Ammon's horn (tissue), 1 donor: ENCODE data around the gene CBX5.
"Not testable (repeated sequence)": the region's sequence is repeated elsewhere in the genome, so short reads cannot be mapped to it uniquely, and the experiment has no call there.

ENCODE experiments used
- DNase-seq: peaks from one replicate; pipeline ENCODE4 v3.0.0-alpha.2; 2016; ENCODE audit warnings: low spot score

Gene CBX5

DNA sequence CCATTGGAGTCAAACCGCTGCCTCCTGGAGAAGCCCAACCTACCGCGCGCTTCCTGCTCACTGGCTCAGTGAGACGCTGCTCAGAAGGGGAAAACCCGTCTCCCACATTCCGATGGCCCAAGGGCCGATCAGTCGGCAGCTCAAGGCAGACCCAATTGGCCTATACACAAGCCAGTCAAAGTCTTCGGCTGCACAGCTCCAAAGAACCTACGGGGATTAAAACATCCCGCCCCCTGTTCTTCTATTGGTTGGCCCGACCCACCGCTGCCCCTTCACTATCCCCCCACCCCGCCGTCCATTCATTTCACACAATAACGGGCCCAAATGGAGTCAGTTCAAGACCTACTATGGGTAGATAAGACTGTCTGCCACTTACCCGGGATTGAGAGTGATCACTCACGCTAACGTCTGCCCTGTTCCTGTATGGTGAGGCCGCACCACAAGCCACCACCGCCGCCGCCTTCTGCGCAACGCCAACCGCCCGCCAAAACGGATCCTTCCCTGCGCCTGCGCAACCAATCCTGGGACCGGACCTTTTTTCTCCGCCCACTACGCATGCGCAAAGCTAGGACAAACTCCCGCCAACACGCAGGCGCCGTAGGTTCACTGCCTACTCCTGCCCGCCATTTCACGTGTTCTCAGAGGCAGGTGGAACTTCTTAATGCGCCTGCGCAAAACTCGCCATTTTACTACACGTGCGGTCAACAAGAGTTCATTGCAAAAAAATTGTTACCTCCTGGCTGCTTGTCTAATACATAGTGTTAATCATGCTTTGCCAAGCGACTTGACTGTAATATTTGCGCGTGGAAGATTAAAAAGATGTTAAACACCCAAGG, at the start of gene CBX5:
Gene CBX5 (minus strand): TSS at position 491 of the 836 bp plus-strand sequence. CDS start 22,472 bp downstream, outside the sequence.
- peak; percentile 100 for DNase-seq

DNA sequence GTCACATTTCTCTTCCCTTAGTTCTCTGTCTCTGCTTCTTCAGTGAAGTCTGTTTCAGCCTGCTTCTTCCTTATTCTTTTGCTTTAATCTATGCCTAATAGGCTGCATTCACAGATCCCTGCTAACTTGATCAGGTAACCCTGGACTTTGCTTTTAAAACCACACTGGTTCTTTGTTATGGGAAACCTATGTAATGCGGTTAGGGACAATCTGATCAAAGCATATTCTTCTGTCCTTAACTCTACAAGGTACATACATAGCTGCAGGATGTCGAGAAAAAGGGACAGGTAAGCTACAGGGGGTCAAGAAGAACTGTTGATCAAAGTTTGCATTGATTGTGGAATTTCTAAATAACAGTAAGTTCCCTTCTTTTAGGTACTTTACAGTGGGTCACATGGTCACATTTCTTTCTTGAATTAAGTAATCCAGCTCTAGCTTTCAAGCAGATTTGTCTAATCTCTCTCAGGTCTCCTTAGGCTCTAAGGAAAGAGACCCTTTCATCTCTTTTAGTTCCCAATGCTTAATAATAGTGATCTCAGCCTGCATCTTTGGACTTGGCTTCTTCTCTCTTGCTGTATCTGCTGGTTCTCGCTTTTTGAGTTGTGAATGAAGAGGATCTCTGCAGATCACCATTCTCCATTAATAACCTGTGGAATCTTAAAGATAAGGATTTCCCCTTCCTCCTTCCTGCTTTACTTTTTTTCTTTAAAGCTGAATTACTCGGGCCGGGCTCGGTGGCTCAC, 48.8 kb upstream of the CBX5 start:
- no peak for DNase-seq

DNA sequence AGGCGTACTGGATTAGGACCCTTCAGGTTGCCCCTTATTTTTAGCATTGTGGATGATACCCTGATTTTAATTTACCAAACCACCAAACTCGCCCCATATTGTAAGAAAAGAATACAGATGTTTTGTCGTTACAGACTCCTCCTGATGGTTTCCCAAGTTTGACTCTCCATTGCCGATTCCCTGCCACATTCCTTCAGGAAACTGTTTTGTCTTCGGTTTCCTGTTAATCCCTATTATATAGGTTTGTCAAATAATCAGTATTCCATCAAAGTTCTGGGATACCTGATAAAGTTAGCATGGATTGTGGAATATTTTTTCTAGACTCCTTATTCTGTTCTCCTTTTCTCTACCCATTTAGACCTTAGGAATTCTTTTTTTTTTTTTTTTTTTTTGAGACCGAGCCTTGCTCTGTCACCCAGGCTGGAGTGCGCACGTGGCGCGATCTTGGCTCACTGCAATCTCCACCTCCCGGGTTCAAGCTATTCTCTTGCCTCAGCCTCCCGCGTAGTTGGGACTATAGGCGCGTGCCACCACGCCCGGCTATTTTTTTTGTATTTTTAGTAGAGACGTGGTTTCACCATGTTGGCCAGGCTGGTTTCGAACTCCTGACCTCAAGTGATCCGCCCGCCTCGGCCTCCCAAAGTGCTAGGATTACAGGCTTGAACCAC, 45.7 kb upstream of the CBX5 start:
- DNase-seq, result not testable (repeated sequence)

DNA sequence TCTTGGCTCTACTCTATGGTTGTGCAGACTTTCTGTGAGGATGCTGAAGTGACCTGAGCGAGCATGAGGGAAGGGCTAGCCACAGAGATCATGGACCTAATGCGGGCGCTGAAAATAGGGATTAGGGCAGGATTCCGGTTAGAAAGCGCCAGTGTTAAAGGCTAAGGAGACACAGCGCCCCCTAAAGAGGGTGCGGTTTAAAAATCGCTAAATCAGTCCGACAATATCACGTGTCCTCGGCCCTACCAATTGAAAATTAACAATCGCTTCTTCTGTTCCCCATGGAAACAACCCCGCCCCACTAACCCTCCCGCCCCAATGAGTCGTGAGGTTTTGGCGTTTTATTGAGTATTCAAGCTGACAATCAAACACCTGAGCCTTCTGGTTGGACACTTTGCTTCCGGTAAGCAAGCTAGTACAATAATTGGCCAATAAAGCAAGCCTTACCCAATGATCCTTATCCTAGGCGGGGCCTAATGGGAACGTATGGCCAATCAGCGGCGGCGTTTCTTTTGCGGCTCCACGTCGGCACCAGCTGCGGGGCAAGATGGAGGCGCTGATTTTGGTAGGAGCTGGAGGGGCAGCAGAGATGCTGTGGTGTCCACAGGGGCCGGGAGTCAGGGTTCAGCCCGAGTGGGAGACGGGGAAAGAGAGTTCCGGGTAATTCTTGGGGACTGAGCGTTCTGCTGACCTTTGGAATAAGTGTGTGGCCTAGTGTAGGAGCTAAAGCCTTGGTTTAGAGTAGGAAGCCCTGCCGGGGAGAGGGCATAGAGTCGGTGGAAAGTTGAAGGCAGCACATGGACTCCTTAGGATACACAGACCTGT, 44.9 kb upstream of the CBX5 start, which contains the start of gene COPZ1:
Gene COPZ1 (plus strand): TSS at position 515 of the 825 bp plus-strand sequence. CDS start 33 bp downstream, at position 548.
- peak; percentile 98 for DNase-seq

DNA sequence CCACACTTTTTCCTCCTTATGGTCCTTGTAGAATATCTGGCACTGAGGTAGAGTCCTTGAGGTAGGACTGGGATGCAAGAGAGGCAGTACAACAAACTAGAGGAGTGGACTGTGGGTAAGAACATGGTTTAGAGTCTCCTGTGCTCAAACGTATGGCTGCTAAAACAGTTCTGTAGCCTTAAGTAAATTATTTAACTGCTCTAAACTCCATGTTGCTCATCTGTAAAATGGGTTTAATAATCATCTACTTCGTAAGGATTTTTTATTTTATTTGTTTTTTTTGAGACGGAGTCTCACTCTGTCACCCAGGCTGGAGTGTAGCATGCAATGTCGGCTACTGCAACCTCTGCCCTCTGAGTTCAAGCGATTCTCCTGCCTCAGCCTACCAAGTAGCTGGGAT, 41.4 kb upstream of the CBX5 start:
- DNase-seq, result no peak

DNA sequence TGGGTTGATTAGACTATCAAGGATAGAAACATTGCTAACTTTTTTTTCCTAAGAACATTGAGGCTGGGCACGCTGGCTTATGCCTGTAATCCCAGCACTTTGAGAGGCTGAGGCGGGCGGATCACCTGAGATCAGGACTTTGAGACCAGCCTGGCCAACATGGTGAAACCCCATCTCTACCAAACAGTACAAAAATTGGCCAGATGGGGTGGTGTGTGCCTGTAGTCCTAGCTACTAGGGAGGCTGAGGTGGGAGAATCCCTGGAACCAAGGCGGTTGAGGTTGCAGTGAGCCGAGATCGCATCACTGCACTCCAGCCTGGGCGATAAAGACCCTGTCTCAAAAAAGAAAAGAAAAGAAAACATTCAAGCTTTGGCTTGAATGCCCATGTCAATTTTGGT, 32.4 kb upstream of the CBX5 start:
- not testable (repeated sequence) for DNase-seq

DNA sequence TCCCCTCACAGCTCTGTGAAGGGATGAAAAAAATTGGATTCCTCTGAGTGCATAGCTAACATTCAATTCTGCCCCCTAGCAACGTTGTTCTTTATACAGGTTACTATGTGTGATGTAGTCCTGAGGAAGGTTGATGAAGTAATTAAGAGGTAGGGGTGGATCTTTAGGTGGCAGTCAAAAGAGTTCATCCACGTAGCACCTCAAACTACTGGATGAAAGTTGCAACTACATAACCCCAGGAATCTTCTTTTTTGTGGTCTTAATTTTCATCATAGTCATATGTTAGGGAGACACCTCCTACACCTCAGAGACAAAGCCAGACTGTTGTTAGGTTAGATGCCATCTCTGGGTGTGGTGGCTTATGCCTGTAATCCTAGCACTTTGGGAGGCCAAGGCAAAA, 31.1 kb upstream of the CBX5 start:
- no peak for DNase-seq

DNA sequence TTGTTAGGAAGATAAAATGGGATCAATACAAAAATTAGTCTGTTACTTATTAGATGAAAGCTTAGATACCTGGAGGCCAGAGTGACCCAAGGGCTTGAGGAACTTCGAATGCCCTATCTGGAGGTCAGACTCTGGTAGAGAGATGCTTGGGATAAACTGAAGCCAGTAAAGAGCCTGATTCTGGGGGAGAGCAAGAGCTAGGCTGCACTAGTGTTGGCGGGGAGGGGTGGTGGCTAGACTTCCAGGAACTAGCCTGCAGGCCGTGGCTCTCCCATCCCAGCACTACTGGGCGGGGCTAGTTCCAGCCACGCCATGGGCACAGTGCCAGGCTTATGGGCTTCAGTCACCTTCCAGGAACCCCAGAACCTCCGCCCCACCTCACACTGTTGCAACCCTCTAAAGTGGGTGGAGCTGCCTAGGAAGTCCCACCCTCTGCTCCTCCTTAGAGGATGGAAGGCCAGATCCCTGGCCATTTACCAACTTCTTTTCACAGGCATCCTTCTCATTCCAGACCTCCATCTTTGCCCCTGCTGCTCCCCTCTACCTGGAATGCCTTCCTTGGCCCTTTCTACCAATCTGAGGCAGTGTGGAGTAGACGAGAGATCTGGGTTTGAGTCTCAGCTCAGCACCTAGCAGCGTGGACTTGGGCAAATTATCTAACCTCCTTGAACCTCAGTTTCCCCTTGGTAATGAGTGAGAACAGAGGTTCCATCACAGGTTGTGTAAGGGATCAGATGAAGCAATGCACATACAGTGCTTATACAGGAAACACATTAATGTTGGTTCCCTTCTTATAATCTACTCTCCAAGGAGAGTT, 27.2 kb upstream of the CBX5 start:
- DNase-seq, result no peak

DNA sequence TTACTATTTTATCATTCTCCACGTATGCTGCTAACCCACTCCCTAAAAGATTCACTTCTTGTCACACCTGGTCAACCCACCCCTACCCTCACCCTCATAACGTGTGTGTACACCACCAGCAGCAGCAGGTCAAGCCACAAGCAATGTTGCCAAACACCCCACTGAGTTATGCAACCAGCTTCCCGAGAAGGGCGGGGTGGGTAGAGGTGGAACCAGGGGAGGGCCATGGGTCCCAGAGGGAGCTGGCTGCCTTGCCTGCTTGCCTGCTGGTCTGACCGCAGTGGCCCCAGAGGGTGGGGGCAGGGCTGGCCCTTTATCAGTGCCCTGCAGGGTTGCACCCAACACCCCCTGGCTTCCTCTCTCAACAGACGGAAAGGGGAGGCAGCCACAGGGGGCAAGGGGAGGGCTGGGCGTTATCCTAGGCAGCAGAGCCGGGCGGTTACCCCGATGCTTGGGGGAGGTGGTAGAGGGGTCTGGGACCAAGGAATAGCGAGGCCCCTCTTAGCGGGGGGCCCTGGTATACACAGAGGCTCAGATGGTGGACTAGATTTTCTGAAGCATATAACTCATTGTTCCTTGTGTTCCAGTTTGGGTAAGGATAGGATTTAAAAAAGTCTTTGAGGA, 24.4 kb upstream of the CBX5 start:
- DNase-seq, result peak; percentile 15

DNA sequence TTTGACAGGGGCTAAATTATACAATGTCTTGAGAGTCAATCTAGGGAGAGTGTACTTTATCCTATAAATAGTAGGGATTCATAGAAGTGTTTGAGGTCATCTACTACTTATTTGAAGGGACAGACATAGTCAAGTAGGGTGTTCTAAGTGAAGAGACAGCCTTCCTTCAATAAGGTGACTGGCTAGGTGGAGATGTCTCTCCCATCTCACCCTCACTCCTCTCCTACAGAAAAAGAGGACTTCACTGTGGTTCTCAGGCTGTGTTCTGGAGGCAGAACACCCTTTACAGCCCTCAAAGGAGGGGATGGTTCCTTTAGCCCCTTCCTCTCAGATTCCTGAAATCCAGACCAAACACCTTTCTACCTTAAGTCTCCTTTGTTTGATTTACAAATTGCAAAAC, 23.7 kb upstream of the CBX5 start:
- DNase-seq, result no peak

DNA sequence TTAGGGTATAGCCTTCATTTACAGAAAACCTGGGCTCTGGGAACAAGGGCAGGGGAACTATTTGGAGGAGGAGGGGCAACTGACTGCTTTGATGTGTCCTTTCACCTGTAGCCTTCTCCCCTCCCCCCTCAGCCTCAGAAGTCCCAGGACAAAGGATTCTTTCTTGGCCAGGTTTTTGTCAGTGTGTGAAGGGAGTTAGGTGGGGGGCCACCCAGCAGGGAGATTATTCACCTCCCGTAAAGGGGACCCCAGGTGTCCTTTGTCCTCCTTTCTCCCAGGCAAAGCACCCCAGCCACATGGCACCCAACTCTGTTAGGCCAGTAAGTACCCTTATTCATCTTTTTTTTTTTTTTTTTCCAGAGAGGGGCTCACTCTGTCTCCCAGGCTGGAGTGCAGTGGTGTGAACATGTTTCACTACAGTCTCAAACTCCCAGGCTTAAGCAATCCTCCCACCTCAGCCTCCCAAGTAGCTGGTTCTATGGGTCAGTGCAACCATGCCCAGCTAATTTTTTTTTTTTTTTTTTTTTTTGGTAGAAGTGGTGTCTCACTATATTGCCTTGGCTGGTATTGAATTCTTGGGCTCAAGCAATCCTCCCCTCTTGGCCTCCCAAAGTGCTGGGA, 21.6 kb upstream of the CBX5 start:
- DNase-seq, result no peak

DNA sequence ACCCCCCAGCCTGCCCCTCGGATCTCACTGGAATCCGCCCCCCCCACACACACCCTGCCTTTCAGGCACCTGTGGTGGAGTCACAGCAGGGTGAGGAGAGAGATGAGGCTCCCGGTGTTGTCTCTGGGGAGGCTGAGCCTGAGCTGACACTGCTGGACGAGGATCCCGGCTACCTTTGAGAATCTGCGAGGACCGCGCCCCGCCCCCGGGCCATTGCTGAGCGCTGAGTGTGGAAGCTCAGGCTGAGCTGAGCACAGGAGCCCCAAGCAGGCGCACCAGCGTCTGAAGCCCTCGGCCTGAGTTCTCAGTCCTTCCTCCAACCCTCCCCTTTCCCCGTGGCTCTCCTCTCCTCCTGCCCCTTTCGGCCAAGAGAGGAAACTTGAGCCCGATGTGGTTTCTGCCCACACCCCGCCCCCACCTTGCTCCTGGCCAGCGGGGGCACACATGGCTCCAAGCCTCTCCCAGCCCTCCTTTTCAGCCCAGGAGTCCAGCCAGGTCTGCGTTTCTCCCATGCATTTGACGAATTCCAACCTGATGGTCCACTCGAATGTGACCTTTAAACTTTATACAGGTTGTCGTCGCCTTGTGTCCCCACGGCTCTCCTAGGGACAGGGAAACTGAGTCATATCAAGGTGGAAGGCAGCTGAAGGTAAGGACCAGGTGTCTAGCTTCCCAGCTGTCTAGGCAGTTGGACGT, 21.0 kb upstream of the CBX5 start, which contains the start of gene NFE2:
Gene NFE2 (minus strand): TSS at position 284 of the 696 bp plus-strand sequence. CDS start 5,767 bp downstream, outside the sequence.
- DNase-seq, result peak; percentile 45

DNA sequence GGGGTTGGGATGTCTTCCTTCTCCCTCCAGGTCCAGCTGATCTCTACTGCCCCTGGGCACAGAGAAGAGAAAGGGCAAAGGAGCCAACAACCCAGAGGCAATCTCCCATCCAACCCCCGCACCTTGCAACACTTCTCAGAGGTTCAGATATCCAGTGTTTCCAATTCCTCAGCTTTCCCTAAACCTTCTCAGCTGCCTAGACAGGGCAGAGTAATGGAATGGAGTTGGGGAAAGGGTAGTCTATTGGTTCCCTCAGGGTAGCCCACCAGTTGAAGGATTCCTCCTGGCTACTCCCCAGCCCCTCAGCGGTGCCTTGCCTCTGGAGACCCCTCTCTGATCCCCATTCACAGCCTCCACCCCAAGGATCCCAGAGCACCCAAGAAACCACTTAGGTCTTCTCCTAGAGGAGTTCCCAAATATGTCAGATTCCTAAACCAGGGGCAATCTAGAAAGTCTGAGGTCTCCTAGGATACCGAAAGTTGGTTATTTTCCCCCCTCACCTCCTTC, 20.4 kb upstream of the CBX5 start:
- no peak for DNase-seq

DNA sequence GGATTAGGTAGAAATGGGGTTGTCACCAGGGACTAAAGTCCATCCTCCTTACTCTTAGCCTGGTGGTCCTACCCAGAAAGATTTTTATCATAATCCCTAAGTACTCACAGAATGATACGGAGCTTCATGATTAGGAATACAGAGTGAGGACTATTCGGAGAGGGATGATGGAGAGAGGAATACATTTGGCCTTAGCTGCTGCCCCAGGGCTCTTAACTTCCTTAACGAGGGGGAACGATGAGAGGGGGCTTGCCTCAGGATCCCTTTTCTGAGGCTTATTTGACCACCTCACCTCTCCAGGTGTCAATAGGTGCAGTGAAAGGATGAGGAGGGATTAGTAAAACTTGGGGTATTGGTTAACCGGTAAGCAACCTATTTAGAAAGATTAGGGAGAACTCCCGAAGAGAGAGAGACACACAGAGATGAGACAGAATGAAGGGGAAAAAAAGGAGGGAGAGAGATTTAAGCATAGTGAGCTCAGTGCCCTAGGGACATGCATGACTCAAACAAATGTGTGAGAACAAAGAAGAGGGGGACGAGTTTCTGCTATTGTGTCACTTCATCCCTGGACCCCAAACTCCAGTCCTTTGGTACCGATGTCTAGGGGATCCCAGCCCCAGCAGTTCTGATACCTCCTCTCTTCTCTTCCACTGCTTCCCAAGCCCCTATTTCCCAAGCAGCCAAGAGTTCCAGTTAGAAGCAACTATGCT, 19.7 kb upstream of the CBX5 start:
- no peak for DNase-seq

DNA sequence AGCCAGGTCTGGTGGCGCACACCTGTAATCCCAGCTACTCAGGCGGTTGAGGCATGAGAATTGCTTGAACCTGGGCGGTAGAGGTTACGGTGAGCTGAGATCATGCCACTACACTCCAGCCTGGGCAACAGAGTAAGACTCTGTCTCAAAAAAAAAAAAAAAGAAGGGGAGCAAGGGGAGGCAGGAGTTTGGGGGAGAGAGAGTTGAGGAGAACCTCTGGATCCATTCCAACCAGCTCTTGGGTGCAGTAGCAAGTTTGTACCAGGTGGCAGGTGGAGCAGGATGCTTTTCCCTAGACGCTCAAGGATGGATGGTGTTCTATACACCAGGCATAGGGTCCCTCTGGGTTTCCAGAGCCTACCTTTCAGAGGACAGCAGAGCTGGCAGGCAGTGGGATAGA, 19.0 kb upstream of the CBX5 start:
- DNase-seq, result no peak

DNA sequence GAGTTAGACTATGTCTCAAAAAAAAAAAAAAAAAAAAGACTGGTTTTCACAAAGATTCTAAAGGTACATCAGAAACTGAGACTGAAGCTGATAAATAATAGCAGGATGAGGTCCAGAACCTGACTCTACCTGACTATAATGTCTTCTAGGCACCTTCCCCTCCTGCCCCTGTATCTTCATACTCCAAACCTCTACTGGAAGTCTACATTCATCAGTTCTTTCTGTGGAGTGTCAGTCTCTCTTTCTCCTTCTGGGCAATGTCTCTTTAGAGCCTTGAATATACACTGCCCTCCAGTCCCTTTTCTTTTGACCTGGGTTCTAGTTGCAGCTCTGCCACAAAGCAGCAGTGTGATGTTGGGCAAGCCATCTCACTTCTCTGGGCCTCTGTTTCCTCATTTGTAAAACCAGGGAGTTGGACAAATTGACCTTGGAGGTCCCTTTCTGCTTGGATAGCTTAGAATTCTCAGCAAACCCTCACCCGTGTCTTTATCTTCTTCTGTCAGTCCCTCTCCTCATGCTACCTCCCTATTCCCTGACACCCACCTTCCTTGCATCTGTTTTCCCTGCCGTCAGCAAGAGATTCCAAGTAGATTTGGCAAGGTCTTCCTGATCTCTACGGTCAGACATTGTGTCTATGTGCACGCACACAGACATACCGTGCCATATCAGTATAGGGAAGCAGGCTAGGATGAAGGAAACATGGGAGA, 16.6 kb upstream of the CBX5 start:
- no peak for DNase-seq

DNA sequence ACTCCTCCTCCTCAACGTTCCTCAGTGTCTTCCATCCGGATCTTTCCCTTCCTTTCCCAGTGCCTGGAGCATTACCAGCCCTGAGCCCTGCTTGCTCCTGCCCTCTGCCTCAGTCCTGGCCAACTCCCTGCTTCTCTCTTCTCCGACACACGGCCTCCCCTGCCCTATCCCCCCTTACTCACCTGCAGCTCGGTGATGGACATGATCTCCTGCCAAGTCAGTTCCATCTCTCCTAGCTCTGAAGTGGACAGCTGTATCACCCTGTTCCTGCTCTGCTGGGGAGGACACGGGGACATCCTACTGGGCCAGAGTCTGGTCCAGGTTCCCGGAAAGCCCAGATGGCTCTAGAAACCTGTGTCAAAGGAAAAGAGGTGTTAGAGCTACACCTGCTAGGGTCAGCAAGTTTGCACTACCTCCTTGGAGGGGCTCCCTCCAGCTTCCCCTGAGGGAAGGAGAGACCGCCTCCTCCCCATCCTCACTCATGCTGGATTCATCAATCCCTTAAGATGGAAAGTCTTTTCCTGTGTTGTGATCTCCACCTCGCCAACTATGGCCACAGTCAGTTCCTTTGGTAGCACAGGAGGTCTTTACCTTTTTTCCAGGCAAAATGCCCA, 15.1 kb upstream of the CBX5 start:
- no peak for DNase-seq
